H9 (cell line): ENCODE results near the gene SPAG4. TPM values are rescaled to one million over a fixed set of nuclear protein-coding genes. Genes with fewer than 3 reads are reported as not detected.

ENCODE experiments used
- DNase-seq: peaks from one replicate; pipeline ENCODE4 v3.0.0-alpha.2; 2017
- H2AFZ ChIP-seq: one replicate; pipeline ENCODE4 v1.6.1; 2013; ENCODE audit warnings: mild to moderate bottlenecking, low read length, control low read depth, moderate library complexity
- H2AK5ac ChIP-seq: 2 replicates; pipeline ENCODE4 v1.6.1; 2013; ENCODE audit warnings: low read length, control low read depth, mixed read lengths; ENCODE audit not compliant: insufficient read length
- H2BK120ac ChIP-seq: one replicate; pipeline ENCODE4 v1.6.1; 2013; ENCODE audit warnings: low read depth, mild to moderate bottlenecking, low read length, control low read depth, inconsistent platforms; ENCODE audit not compliant: poor library complexity, severe bottlenecking
- H2BK12ac ChIP-seq: 2 replicates; pipeline ENCODE4 v1.6.1; 2013; ENCODE audit warnings: low read length, control low read depth, mixed read lengths, low read depth; ENCODE audit not compliant: insufficient read length
- H2BK15ac ChIP-seq: 2 replicates; pipeline ENCODE4 v1.6.1; 2013; ENCODE audit warnings: low read depth, low read length, control low read depth
- H2BK20ac ChIP-seq: one replicate; pipeline ENCODE4 v1.6.1; 2013; ENCODE audit warnings: low read depth, mild to moderate bottlenecking, low read length, control low read depth, inconsistent platforms; ENCODE audit not compliant: poor library complexity, severe bottlenecking
- H2BK5ac ChIP-seq: 2 replicates; pipeline ENCODE4 v1.6.1; 2013; ENCODE audit warnings: low read length, control low read depth, mixed read lengths; ENCODE audit not compliant: insufficient read length
- H3K14ac ChIP-seq: 2 replicates; pipeline ENCODE4 v1.6.1; 2013; ENCODE audit warnings: low read length, control low read depth; ENCODE audit not compliant: insufficient read depth
- H3K18ac ChIP-seq: 2 replicates; pipeline ENCODE4 v1.6.1; 2013; ENCODE audit warnings: low read depth, mild to moderate bottlenecking, mixed read lengths, low read length, control low read depth; ENCODE audit not compliant: insufficient read length
- H3K23ac ChIP-seq: 2 replicates; pipeline ENCODE4 v1.6.1; 2013; ENCODE audit warnings: low read length, control low read depth, mixed read lengths, low read depth; ENCODE audit not compliant: insufficient read length
- H3K23me2 ChIP-seq: 2 replicates; pipeline ENCODE4 v1.6.1; 2013; ENCODE audit warnings: low read depth, mild to moderate bottlenecking, mixed read lengths, low read length, control low read depth; ENCODE audit not compliant: insufficient read length, poor library complexity, severe bottlenecking
- H3K27ac ChIP-seq: 2 replicates; pipeline ENCODE4 v1.5.1; 2013; ENCODE audit warnings: low read length, control low read depth, mixed read lengths, low read depth; ENCODE audit not compliant: insufficient read length
- H3K27me3 ChIP-seq: 2 replicates; pipeline ENCODE4 v1.6.1; 2013; ENCODE audit warnings: low read length, control low read depth, inconsistent platforms; ENCODE audit not compliant: insufficient read depth
- H3K4ac ChIP-seq: 2 replicates; pipeline ENCODE4 v1.6.1; 2013; ENCODE audit warnings: low read depth, mild to moderate bottlenecking, control low read depth, inconsistent platforms, low read length, moderate library complexity
- H3K4me1 ChIP-seq: 2 replicates; pipeline ENCODE4 v1.6.1; 2013; ENCODE audit warnings: low read length, control low read depth, inconsistent platforms; ENCODE audit not compliant: insufficient read depth
- H3K4me2 ChIP-seq: 2 replicates; pipeline ENCODE4 v1.6.1; 2013; ENCODE audit warnings: low read length, control low read depth, mixed read lengths; ENCODE audit not compliant: insufficient read length, insufficient read depth
- H3K56ac ChIP-seq: 2 replicates; pipeline ENCODE4 v1.6.1; 2013; ENCODE audit warnings: low read depth, mild to moderate bottlenecking, mixed read lengths, low read length, control low read depth; ENCODE audit not compliant: insufficient read length
- H3K79me1 ChIP-seq: 2 replicates; pipeline ENCODE4 v1.6.1; 2013; ENCODE audit warnings: low read depth, mild to moderate bottlenecking, moderate library complexity, low read length, control low read depth, inconsistent platforms; ENCODE audit not compliant: insufficient read depth, poor library complexity, severe bottlenecking
- H3K79me2 ChIP-seq: 2 replicates; pipeline ENCODE4 v1.6.1; 2013; ENCODE audit warnings: low read length, control low read depth, inconsistent platforms; ENCODE audit not compliant: insufficient read depth
- H3K9ac ChIP-seq: 2 replicates; pipeline ENCODE4 v1.6.1; 2013; ENCODE audit warnings: low read length, control low read depth, mixed read lengths; ENCODE audit not compliant: insufficient read length; ENCODE audit errors: extremely low read depth
- H3K9me3 ChIP-seq: one replicate; pipeline ENCODE4 v1.6.1; 2013; ENCODE audit warnings: low read depth, low read length, inconsistent platforms; ENCODE audit not compliant: control insufficient read depth
- H3T11ph ChIP-seq: one replicate; pipeline ENCODE4 v1.6.1; 2013; ENCODE audit warnings: mild to moderate bottlenecking, low read length, control low read depth, inconsistent platforms
- H4K20me1 ChIP-seq: one replicate; pipeline ENCODE4 v1.6.1; 2013; ENCODE audit not compliant: control insufficient read depth, insufficient read length, insufficient read depth
- H4K5ac ChIP-seq: 2 replicates; pipeline ENCODE4 v1.6.1; 2013; ENCODE audit warnings: low read depth, mild to moderate bottlenecking, mixed read lengths, low read length, control low read depth; ENCODE audit not compliant: insufficient read length
- H4K8ac ChIP-seq: replicated peaks from 2 replicates; pipeline ENCODE4 v1.6.1; 2013; ENCODE audit warnings: low read length, control low read depth, mixed read lengths, low read depth; ENCODE audit not compliant: insufficient read length
- H4K91ac ChIP-seq: 2 replicates; pipeline ENCODE4 v1.6.1; 2013; ENCODE audit warnings: low read depth, mild to moderate bottlenecking, moderate library complexity, mixed read lengths, low read length, control low read depth; ENCODE audit not compliant: insufficient read length
- H3K27ac Mint-ChIP-seq, 3 experiments: 2 replicates in 2 of 3; 3 replicates in 1 of 3; pipeline ENCODE4 v1.8.0; 2020 to 2021; ENCODE audit warnings: mixed read lengths in 3 of 3, mild to moderate bottlenecking in 1 of 3, moderate library complexity in 1 of 3
- H3K27me3 Mint-ChIP-seq: 2 replicates; pipeline ENCODE4 v1.8.0; 2021; ENCODE audit warnings: low read depth, mild to moderate bottlenecking, moderate library complexity, mixed read lengths
- H3K36me3 Mint-ChIP-seq, 3 experiments: 2 replicates in 2 of 3; 3 replicates in 1 of 3; pipeline ENCODE4 v1.8.0; 2020 to 2021; ENCODE audit warnings: low read depth in 3 of 3, mixed read lengths in 3 of 3; ENCODE audit not compliant: insufficient read depth in 1 of 3
- H3K4me1 Mint-ChIP-seq, 2 experiments: 2 replicates each; pipeline ENCODE4 v1.8.0; 2020; ENCODE audit warnings: mixed read lengths in 2 of 2
- H3K4me3 Mint-ChIP-seq, 2 experiments: 2 replicates in 1 of 2; 3 replicates in 1 of 2; pipeline ENCODE4 v1.8.0; 2020 to 2021; ENCODE audit warnings: mild to moderate bottlenecking in 2 of 2, mixed read lengths in 2 of 2, moderate library complexity in 1 of 2
- H3K9me3 Mint-ChIP-seq, 2 experiments: 2 replicates in 1 of 2; 3 replicates in 1 of 2; pipeline ENCODE4 v1.8.0; 2020; ENCODE audit warnings: mild to moderate bottlenecking in 2 of 2, mixed read lengths in 2 of 2, moderate library complexity in 1 of 2
- CTCF ChIP-seq: fragments of 200-600 bp; sonication (generic); conservative IDR thresholded peaks from 3 replicates; pipeline ENCODE4 v1.8.0; 2021; ENCODE audit warnings: antibody characterized with exemption, mild to moderate bottlenecking
- WGBS: extraction: QIAGEN DNeasy Blood & Tissue Kit; methylation state at CpG from one replicate; pipeline ENCODE4 v1.1.7; 2013; ENCODE audit warnings: missing lambda C conversion rate, low lambda C conversion rate, mixed read lengths; ENCODE audit not compliant: insufficient read length; ENCODE audit errors: extremely low coverage; 5-methylcytosine and 5-hydroxymethylcytosine counted together
- total RNA-seq: library from RNA; stranded (reverse); gene quantifications from 2 replicates; pipeline ENCODE4 v1.2.1, GENCODE V29; 2021

The SPAG4 gene
- total RNA-seq, 1 experiment from 2014 or later: 4.9 TPM

GRCh38 chr20:35669221-35669620, 53.6 kb downstream of the SPAG4 start:
- no CpG with 5 or more reads among the region's 5 CpGs for WGBS
- no peak overlapping the region for H3K27ac ChIP-seq
- H3K79me2 ChIP-seq: peaks cover 2% of the 10 kb centered on the region; the same call in 1 of the 2 replicates
- no peak overlapping the region for H4K91ac ChIP-seq
- no peaks in the 10 kb centered on the region; a peak in 1 of 5 replicates for H3K9me3 Mint-ChIP-seq
- no peak overlapping the region for H2BK12ac ChIP-seq
- H3K4me1 ChIP-seq: no peaks in the 10 kb centered on the region
- no peak overlapping the region for H3K56ac ChIP-seq
- H3K9me3 ChIP-seq: no peaks in the 10 kb centered on the region
- H2AFZ ChIP-seq: no peak overlapping the region
- H4K5ac ChIP-seq: no peak overlapping the region
- H4K8ac ChIP-seq: no peak overlapping the region
- no peaks in the 10 kb centered on the region for H3K23me2 ChIP-seq
- DNase-seq: no peak
- TF ChIP-seq CTCF: no peak
- H3K4me2 ChIP-seq: no peak overlapping the region
- no peak overlapping the region for H3K27ac Mint-ChIP-seq
- H3K18ac ChIP-seq: no peak overlapping the region
- no peaks in the 10 kb centered on the region for H3K79me1 ChIP-seq
- no peak overlapping the region for H2BK120ac ChIP-seq
- H3K27me3 Mint-ChIP-seq: no peaks in the 10 kb centered on the region
- H3K4ac ChIP-seq: no peak overlapping the region
- H3T11ph ChIP-seq: no peak overlapping the region
- no peaks in the 10 kb centered on the region for H3K27me3 ChIP-seq
- no peak overlapping the region for H3K9ac ChIP-seq
- no peak overlapping the region for H3K14ac ChIP-seq
- no peaks in the 10 kb centered on the region for H4K20me1 ChIP-seq
- peaks cover 3% of the 10 kb centered on the region in 2 experiments; a peak in 3 of 4 replicates for H3K4me1 Mint-ChIP-seq
- H2BK15ac ChIP-seq: no peak overlapping the region
- no peak overlapping the region for H2BK20ac ChIP-seq
- no peak overlapping the region for H3K23ac ChIP-seq
- H2AK5ac ChIP-seq: no peak overlapping the region
- H2BK5ac ChIP-seq: no peak overlapping the region
- no peak overlapping the region for H3K4me3 Mint-ChIP-seq
- peaks cover 12 to 39% (median 36%) of the 10 kb centered on the region in 3 experiments; a peak in 6 of 7 replicates for H3K36me3 Mint-ChIP-seq
